GM21528 (cell line): ENCODE results near the gene FAM83D.
"Not testable (repeated sequence)": the region's sequence is repeated elsewhere in the genome, so short reads cannot be mapped to it uniquely, and the experiment has no call there.

Experiments used
- ATAC-seq: cut with Tn5 transposase; IDR thresholded peaks from one replicate; pipeline ENCODE4 v1.9.1; 2021; ENCODE audit warnings: mild to moderate bottlenecking, moderate library complexity; ENCODE audit not compliant: unreplicated experiment, low FRiP score

FAM83D gene

GRCh38 chr20:38932457-38933120, 6.4 kb downstream of the FAM83D start:
- ATAC-seq, result no peak

- ATAC-seq, result no peak
Measured at GRCh38 chr20:38934530-38934929, 8.3 kb downstream of the FAM83D start.

DNA sequence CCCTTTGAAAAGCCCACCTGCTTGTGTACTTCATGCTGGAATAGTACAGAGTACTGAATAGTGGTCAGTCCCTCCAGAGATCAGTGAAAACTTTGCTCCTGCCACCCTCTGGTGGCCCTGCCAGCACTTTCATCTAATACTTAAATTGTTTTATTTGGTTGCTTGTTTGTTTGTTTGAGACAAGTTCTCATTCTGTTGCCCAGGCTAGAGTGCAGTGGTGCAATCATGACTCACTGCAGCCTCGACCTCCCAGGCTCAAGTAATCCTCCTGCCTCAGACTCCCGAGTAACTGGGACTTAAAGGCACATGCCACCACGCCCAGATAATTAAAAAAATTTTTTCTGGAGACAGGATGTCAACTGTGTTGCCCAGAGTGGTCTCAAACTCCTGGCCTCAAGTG, 9.1 kb downstream of the FAM83D start:
- no peak for ATAC-seq

DNA sequence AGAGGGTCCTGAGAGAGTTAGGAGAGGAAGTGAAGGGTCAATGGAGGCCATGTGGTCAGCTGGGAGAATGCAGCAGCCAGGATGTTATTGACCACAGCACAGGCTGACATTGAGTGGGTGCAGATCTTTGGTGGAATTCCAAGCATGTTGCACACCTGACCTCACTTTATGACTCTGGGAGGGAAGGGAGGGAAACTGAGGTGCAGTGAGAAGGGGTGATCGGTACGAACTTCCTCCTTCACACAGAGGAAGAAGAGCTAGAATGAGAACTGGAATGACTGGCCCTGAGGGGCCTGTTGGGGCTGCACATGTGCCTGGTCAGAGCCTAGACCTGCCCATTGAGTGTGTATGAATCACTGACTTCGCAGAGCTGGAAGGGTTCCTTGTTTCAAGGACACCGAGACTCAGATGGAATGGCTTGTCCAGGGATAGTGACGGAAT, 9.8 kb downstream of the FAM83D start:
- no peak for ATAC-seq

DNA sequence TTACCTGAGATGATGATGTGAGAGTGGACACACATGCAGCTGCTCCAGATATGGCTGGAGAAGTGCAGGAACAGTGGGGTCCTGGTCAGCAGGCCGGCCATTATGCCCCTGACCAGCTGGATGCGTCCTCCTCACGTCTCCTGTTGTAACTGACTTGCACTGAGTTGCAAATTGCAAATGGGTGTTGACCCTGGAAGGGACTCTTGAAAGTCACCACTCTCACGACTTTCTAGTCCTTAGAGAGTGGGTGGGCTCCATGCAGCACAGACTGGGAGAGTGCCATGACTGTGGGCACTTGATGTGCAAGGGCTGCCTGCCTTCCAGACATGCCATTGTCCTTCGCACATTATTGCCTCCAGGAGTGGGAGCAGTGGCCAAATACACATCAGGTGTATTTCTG, 10.8 kb downstream of the FAM83D start:
- ATAC-seq, result no peak

GRCh38 chr20:38937978-38938473, 11.8 kb downstream of the FAM83D start:
- no peak for ATAC-seq

DNA sequence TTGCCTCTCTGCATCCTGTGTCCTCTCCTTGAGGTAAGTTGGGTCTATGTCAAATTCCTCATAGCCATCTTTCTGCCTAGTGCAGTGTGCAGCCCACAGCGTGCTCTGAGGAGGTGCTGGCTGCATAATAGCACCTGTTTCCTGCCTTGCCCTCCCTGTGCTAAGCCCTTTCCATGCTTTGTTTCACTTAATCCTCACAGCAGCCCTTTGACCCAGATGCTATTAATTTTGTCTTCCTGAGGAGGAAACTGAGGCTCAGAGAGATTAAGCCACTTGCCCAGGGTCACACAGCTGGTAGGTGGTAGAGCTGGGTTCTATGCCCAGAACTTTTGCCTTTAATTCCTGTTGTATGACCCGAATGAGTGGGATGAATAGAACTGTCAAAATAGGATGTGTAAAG, 13.5 kb downstream of the FAM83D start:
- no peak for ATAC-seq

DNA sequence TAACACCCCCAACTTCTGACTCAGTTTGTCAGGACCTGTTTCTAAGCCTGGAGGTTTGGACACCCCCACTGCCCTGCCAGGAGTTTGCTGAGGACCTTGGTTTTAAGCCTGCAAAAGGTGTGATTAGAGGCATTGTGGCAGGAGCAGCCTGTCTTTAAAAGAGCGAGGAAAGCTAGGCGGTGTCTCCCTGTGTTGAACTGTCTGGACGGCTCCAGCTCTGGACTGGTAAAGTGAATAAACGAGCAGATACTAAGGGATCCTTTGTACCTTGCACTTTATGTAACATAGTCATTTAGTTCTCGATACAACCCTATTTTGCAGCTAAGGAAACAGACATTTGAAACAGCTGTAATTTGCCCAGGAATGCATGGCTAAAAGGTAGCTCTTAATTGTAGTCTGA, 14.4 kb downstream of the FAM83D start:
- ATAC-seq, result no peak

DNA sequence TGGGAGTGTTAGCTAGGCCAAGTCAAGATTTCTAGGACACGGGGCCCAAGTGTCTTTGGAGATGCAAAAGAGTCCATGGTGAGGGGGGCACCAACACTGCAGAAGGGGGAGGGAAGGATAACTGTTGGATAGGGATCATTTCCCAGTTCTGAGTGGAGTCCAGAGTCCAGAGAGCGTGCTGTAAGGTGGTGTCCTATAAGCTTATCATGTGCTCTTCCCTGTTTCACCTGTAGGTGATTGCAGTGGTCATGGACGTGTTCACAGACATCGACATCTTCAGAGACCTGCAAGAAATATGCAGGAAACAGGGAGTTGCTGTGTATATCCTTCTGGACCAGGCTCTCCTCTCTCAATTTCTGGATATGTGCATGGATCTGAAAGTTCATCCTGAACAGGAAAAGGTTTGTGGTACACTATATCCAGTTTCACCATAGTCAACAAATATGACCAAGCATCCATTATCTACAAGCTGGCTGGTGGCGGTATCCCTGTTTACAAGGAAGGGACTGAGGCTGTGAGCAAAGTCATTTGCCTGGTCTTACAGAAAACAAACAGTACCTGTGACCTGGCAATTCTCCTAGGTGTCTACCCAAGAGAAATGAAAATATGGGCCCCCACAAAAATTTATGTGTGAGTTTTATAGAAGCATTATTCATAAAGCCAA, 15.6 kb downstream of the FAM83D start:
- ATAC-seq, result no peak

GRCh38 chr20:38945012-38945411, 18.8 kb downstream of the FAM83D start:
- ATAC-seq, result no peak

- ATAC-seq, result no peak
Measured at GRCh38 chr20:38946836-38947235, 20.6 kb downstream of the FAM83D start.

- ATAC-seq, result no peak
Measured at GRCh38 chr20:38947931-38948362, 21.7 kb downstream of the FAM83D start.

DNA sequence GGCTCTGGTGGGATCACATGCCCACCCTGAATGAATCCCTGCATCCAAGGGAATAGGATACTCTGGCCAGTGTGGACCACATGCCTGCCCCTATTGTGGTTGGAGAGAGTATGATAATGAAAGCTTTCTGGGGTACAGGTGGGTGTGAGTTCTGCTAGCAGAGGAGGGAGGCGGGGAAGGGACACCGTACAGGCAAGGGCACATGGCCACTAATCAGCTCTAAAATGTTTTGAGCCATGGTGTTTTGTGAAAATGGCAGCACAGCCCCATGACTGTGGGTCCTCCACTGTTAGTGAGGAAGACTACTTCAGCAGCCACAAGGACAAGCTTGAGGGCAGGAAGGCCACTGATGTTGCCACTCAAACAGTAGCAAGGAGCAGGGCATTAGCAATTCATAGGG, 24.0 kb downstream of the FAM83D start:
- no peak for ATAC-seq

DNA sequence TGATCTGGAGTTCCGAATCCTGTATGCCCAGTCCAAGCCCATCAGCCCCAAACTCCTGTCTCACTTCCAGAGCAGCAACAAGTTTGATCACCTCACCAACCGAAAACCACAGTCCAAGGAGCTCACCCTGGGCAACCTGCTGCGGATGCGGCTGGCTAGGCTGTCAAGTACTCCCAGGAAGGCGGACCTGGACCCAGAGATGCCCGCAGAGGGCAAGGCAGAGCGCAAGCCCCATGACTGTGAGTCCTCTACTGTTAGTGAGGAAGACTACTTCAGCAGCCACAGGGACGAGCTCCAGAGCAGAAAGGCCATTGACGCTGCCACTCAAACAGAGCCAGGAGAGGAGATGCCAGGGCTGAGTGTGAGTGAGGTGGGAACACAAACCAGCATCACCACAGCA, 25.4 kb downstream of the FAM83D start:
- no peak for ATAC-seq

DNA sequence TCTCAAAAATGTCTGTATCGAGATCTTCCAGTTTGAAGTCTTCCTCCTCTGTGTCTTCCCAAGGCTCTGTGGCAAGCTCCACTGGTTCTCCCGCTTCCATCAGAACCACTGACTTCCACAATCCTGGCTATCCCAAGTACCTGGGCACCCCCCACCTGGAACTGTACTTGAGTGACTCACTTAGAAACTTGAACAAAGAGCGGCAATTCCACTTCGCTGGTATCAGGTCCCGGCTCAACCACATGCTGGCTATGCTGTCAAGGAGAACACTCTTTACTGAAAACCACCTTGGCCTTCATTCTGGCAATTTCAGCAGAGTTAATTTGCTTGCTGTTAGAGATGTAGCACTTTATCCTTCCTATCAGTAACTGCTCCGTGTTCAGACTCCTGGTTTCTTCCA, 25.9 kb downstream of the FAM83D start:
- ATAC-seq, result no peak

- ATAC-seq, result no peak
Measured at GRCh38 chr20:38953630-38954340, 27.6 kb downstream of the FAM83D start.

- no peak for ATAC-seq
Measured at GRCh38 chr20:38957235-38957876, 31.1 kb downstream of the FAM83D start.

DNA sequence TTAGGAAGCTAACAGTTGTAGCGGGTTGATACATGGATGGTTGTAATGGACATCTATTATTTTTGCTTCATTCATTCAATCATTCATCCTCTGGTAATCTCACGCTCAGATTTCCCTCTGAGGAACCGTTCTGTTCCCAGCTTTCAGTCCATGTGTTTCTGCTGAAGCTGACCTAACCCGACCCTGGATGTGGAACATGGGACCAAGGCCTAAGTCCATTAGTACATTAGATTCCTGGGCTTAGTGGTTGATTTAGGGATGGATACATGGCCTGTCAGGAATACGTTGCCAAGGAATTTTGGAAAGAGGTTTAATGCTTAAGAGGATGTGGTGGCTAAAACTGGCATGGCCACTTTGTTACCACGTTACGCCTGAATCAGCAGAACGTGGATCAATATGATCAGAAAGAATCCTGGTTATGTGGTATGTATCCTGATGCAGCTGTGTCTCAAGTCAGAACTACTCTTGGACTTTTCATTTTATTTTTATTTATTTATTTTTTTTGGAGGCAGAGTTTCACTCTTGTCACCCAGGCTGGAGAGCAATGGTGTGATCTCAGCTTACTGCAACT, 31.8 kb downstream of the FAM83D start:
- no peak for ATAC-seq

DNA sequence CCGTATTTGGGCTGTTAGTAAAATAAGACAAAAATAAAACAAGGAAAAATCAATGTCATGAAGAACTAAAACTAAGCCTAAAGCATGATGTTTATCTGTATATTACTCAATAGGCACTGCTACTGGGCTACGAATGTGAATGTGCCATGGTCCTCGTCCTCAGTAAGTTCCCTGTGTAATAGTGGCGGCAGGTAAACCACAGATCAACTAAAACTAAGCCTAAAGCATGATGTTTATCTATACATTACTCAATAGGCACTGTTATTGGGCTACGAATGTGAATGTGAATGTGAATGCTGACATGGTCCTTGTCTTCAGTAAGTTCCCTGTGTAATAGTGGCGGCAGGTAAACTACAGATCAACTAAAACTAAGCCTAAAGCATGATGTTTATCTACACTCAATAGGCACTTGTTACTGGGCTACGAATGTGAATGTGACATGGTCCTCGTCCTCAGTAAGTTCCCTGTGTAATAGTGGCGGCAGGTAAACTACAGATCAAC, 34.0 kb downstream of the FAM83D start:
- ATAC-seq, result not testable (repeated sequence)

- no peak for ATAC-seq
Measured at GRCh38 chr20:38961530-38962043, 35.4 kb downstream of the FAM83D start.
